Esophagus squamous epithelium (tissue), 4 donors: Measurements from ENCODE around the gene IGF2BP3.

Experiments
- POLR2A ChIP-seq, 4 donors: fragments of 450-650 bp; IDR thresholded peaks; one replicate each; pipeline ENCODE4 v1.6.1; 2017; ENCODE audit warnings: antibody characterized with exemption in 4 of 4, mild to moderate bottlenecking in 4 of 4, moderate library complexity in 3 of 4
- TF ChIP-seq, protein P1 (sequence below), 6 experiments: fragments of 450-650 bp in 4 of 6; fragments of 200-600 bp in 2 of 6; sonication (generic) in 2 of 6; IDR thresholded peaks; one replicate each; pipeline ENCODE4 v1.5.1; 2016 to 2019; ENCODE audit warnings: antibody characterized with exemption in 6 of 6, mild to moderate bottlenecking in 4 of 6, moderate library complexity in 4 of 6

DNA sequence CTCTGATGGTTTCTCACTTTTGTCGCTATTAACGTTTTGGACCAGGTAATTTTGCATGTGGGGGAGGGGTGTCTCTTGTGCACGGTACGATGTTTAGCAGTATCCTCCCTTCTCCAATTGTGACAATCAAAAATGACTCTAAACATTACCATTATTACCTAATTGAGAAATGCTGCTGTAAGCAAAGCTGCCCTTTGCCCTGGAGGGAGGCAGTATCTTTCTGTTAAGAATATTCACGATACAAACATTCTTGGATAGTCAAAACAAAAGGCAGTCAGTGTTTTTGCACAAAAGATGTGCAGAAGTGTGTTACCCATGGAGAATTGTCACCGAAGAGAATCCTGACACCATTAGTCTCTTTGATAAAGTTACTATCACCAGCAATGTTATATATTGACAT lies 161.5 kb downstream of the IGF2BP3 start:
- TF ChIP-seq, protein P1, sequence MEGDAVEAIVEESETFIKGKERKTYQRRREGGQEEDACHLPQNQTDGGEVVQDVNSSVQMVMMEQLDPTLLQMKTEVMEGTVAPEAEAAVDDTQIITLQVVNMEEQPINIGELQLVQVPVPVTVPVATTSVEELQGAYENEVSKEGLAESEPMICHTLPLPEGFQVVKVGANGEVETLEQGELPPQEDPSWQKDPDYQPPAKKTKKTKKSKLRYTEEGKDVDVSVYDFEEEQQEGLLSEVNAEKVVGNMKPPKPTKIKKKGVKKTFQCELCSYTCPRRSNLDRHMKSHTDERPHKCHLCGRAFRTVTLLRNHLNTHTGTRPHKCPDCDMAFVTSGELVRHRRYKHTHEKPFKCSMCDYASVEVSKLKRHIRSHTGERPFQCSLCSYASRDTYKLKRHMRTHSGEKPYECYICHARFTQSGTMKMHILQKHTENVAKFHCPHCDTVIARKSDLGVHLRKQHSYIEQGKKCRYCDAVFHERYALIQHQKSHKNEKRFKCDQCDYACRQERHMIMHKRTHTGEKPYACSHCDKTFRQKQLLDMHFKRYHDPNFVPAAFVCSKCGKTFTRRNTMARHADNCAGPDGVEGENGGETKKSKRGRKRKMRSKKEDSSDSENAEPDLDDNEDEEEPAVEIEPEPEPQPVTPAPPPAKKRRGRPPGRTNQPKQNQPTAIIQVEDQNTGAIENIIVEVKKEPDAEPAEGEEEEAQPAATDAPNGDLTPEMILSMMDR (IDR thresholded peaks at IDR 0.05) = no peak
- TF ChIP-seq POLR2A (IDR thresholded peaks at IDR 0.05) = no peak
